ENCODE measurements around the gene SF3A2.
"Not testable (repeated sequence)": the region's sequence is repeated elsewhere in the genome, so short reads cannot be mapped to it uniquely, and the experiment has no call there.

SF3A2 gene, protein sequence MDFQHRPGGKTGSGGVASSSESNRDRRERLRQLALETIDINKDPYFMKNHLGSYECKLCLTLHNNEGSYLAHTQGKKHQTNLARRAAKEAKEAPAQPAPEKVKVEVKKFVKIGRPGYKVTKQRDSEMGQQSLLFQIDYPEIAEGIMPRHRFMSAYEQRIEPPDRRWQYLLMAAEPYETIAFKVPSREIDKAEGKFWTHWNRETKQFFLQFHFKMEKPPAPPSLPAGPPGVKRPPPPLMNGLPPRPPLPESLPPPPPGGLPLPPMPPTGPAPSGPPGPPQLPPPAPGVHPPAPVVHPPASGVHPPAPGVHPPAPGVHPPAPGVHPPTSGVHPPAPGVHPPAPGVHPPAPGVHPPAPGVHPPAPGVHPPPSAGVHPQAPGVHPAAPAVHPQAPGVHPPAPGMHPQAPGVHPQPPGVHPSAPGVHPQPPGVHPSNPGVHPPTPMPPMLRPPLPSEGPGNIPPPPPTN

GRCh38 chr19:2236314-2237050, at the start of gene SF3A2, which contains the start of gene PLEKHJ1:
Gene SF3A2, plus strand, starts transcription at chr19:2236824. Its CDS starts 6,595 bp downstream, at chr19:2243419.
Gene PLEKHJ1, minus strand, starts transcription at chr19:2236329. Its CDS starts 81 bp downstream, at chr19:2236248.
- in situ Hi-C loops (cut with HindIII; ENCODE audit: low pct_ligation_motif_present, low pct_unique_long_range_greater_than_20kb, low sequenced_read_pairs), result loop anchor here (25.0 kb wide), 1 partner anchor 176 kb away; no protein-coding TSS in a partner anchor
- peak; percentile 94 for DNase-seq

- no peak for DNase-seq
These were observed 49.5 kb upstream of the SF3A2 start for GRCh38 chr19:2187159-2187558.

GRCh38 chr19:2188708-2189385, 47.8 kb upstream of the SF3A2 start:
- in situ Hi-C loops (cut with HindIII; ENCODE audit: low pct_ligation_motif_present, low pct_unique_long_range_greater_than_20kb, low sequenced_read_pairs), result no loop called here
- DNase-seq, result no peak

More at GRCh38 chr19:2187159-2187558, 49.5 kb upstream of the SF3A2 start:
- in situ Hi-C loops (cut with HindIII; ENCODE audit: low pct_ligation_motif_present, low pct_unique_long_range_greater_than_20kb, low sequenced_read_pairs), result no loop called here

DNA sequence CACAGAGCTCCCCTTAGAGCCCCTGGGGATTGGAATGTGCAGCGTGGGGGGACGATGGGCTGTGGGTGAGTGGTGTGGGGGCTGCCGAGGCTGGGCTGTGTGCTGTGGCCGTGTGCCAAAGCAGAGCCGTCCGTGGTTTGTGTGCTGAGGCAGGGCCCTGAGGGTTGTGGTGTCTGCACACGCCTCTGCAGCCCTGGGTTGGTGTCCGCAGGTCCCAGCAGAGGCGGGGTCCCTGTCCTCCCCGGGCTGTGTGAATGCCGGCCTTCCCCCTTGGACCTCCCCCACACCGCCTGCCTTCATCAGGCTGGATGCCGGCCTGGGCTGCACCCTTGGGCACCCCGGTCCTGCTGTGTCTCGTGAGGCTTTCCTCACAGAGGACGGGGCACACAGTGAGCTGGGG, 46.7 kb upstream of the SF3A2 start:
- in situ Hi-C loops (cut with HindIII; ENCODE audit: low pct_ligation_motif_present, low pct_unique_long_range_greater_than_20kb, low sequenced_read_pairs), result no loop called here
- DNase-seq, result no peak

DNA sequence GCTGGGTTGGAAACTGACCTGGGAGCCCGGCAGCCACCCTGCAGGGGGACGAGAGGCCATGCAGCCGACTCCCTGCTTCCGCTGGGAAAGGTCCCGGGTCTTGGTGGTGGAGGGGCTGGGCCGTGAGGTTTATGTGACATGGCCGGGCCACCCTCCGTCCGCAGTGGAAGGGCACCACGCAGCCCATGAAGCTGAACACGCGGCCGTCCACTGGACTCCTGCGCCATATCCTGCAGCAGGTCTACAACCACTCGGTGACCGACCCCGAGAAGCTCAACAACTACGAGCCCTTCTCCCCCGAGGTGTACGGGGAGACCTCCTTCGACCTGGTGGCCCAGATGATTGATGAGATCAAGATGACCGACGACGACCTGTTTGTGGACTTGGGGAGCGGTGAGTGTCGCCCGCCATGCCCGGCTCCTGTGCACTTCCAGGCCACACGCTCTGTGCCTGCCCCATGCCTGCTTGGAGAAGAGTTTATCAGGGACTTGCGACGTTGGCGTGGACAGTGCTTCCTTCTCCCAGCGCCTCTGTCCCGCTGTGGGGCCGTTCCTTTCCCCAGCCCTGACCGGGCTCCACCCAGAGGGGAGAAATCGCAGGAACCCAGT, 45.7 kb upstream of the SF3A2 start:
- in situ Hi-C loops (cut with HindIII; ENCODE audit: low pct_ligation_motif_present, low pct_unique_long_range_greater_than_20kb, low sequenced_read_pairs), result no loop called here
- DNase-seq, result no peak

- in situ Hi-C loops (cut with HindIII; ENCODE audit: low pct_ligation_motif_present, low pct_unique_long_range_greater_than_20kb, low sequenced_read_pairs), result no loop called here
- DNase-seq, result no peak
These were observed 44.9 kb upstream of the SF3A2 start for GRCh38 chr19:2191456-2192310.

DNA sequence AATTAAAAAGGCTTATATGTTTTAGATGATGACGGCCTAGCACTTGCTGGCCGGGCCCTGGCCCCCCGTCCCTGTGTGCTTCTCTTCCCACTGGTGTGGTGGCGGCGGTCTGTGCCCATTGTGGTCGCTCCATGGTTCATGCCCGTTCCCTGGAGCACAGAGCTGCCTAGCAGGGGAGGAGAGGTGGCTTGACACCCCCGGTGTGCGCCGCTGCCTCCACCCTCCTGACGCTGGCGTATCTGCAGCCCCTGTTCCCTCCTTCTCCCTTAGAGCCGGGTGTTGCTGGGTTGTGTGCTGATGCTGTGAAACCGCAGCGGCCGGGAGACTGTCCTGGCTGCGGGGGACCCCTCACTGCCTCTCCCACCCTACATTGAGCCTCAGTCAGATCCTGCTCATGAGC, 43.8 kb upstream of the SF3A2 start:
- in situ Hi-C loops (cut with HindIII; ENCODE audit: low pct_ligation_motif_present, low pct_unique_long_range_greater_than_20kb, low sequenced_read_pairs), result no loop called here
- DNase-seq, result no peak

- no peak for DNase-seq
These were observed 42.8 kb upstream of the SF3A2 start for GRCh38 chr19:2193807-2194206.

GRCh38 chr19:2194513-2195078, 42.0 kb upstream of the SF3A2 start:
- in situ Hi-C loops (cut with HindIII; ENCODE audit: low pct_ligation_motif_present, low pct_unique_long_range_greater_than_20kb, low sequenced_read_pairs), result no loop called here
- DNase-seq, result no peak

More at GRCh38 chr19:2193807-2194206, 42.8 kb upstream of the SF3A2 start:
- in situ Hi-C loops (cut with HindIII; ENCODE audit: low pct_ligation_motif_present, low pct_unique_long_range_greater_than_20kb, low sequenced_read_pairs), result no loop called here

- DNase-seq, result no peak
- in situ Hi-C loops (cut with HindIII; ENCODE audit: low pct_ligation_motif_present, low pct_unique_long_range_greater_than_20kb, low sequenced_read_pairs), result no loop called here
These were observed 41.3 kb upstream of the SF3A2 start for GRCh38 chr19:2195361-2195760.

DNA sequence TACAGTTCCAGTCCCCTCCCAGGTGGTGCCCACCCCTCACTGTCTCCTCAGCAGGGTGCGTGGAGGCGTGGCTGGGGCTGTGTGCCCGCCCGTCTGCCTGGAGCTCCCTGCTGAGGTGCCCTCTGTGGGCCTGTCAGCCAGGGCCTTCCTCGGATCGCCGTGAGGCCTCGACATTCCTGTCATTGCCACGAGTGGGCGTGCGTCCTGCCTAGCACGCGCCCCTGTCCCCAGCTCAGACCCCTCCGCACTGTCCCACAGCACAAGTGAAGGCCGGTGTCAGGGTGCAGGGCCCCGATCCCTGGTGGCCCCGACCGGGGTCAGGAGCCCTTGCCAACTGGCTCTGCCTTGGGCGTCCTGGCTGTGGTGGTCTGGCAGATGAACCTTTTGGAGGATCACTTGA, 40.7 kb upstream of the SF3A2 start:
- no peak for DNase-seq
- in situ Hi-C loops (cut with HindIII; ENCODE audit: low pct_ligation_motif_present, low pct_unique_long_range_greater_than_20kb, low sequenced_read_pairs), result no loop called here

DNA sequence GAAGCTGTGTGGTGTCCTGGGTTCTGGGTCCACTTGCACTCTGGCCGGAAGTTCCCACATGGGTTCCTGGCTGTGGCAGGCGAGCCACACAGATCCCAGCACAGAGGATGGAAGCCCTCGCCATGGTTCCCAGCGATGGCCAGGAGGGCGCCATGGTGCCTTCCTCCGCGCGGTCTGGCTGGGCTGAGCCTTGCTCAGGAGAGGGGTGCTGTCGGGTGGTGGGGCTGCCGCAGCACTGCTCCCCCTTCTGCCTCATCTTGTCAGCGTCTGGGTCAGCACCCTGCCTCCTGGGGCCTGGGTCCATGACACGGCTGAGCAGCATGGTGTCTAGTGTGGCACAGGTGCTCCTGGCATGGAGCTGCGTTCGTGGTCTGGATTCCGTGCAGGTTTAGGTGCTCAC, 39.4 kb upstream of the SF3A2 start:
- no peak for DNase-seq
- in situ Hi-C loops (cut with HindIII; ENCODE audit: low pct_ligation_motif_present, low pct_unique_long_range_greater_than_20kb, low sequenced_read_pairs), result no loop called here

GRCh38 chr19:2198317-2198716, 38.3 kb upstream of the SF3A2 start:
- in situ Hi-C loops (cut with HindIII; ENCODE audit: low pct_ligation_motif_present, low pct_unique_long_range_greater_than_20kb, low sequenced_read_pairs), result no loop called here
- DNase-seq, result no peak

GRCh38 chr19:2199215-2199614, 37.4 kb upstream of the SF3A2 start:
- in situ Hi-C loops (cut with HindIII; ENCODE audit: low pct_ligation_motif_present, low pct_unique_long_range_greater_than_20kb, low sequenced_read_pairs), result no loop called here
- no peak for DNase-seq

- no peak for DNase-seq
- in situ Hi-C loops (cut with HindIII; ENCODE audit: low pct_ligation_motif_present, low pct_unique_long_range_greater_than_20kb, low sequenced_read_pairs), result no loop called here
These were observed 36.6 kb upstream of the SF3A2 start for GRCh38 chr19:2199861-2200623.

GRCh38 chr19:2200624-2201294, 35.9 kb upstream of the SF3A2 start:
- DNase-seq; in situ Hi-C loops (cut with HindIII; ENCODE audit: low pct_ligation_motif_present, low pct_unique_long_range_greater_than_20kb, low sequenced_read_pairs): not testable (repeated sequence)

Measured in ACHN (cell line).